T-cell (primary cell): Measurements from ENCODE around the gene TBC1D4. TPM values are rescaled to one million over a fixed set of nuclear protein-coding genes. Genes with fewer than 3 reads are reported as not detected.

Experiments used
- ATAC-seq, 4 experiments: fragments of 200-7000 bp in 3 of 4; fragments of 150-1000 bp in 1 of 4; cut with Tn5 transposase; replicated peaks in 1 of 4; 1 replicate in 3 of 4; 2 replicates in 1 of 4; pipeline ENCODE4 v1.10.0; 2021; ENCODE audit warnings: moderate library complexity in 3 of 4, mild to moderate bottlenecking in 2 of 4, moderate number of reproducible peaks in 1 of 4
- CTCF ChIA-PET, 2 donors: fragments of 300-600 bp; sonication (Branson Sonifier 250); formaldehyde crosslinking; loops; one replicate each; lab custom pipeline; 2022; ENCODE audit warnings: antibody characterized with exemption in 2 of 2; lab: Charles Lee
- POLR2A ChIA-PET, 2 donors: fragments of 300-600 bp; sonication (Branson Sonifier 250); formaldehyde crosslinking; loops; one replicate each; lab custom pipeline; 2022; ENCODE audit warnings: antibody characterized with exemption in 2 of 2; lab: Charles Lee
- DNase-seq, 35 experiments: peaks; one replicate each; pipeline versions ENCODE4 v3.0.0 to v3.0.0-alpha.2; 2013 to 2023
- H3K27ac ChIP-seq: one replicate; pipeline ENCODE4 v1.5.1; 2013; ENCODE audit warnings: low read length
- H3K27me3 ChIP-seq, 2 experiments: replicated peaks in 1 of 2; 1 replicate in 1 of 2; 2 replicates in 1 of 2; pipeline versions ENCODE4 v1.6.1 to v1.7.0; 2013; ENCODE audit warnings: low read length in 1 of 2, mixed read lengths in 1 of 2; ENCODE audit not compliant: control insufficient read depth in 2 of 2, insufficient read depth in 2 of 2; ENCODE audit errors: extremely low read depth in 1 of 2
- H3K36me3 ChIP-seq, 2 donors: 1 replicate in 1 of 2; 2 replicates in 1 of 2; pipeline versions ENCODE4 v1.6.1 to v1.7.0; 2013; ENCODE audit warnings: low read length in 1 of 2; ENCODE audit not compliant: control insufficient read depth in 2 of 2, insufficient read depth in 1 of 2; ENCODE audit errors: extremely low read depth in 1 of 2
- H3K4me1 ChIP-seq, 2 experiments: 1 replicate in 1 of 2; 2 replicates in 1 of 2; pipeline versions ENCODE4 v1.6.1 to v1.7.0; 2013; ENCODE audit warnings: low read length in 2 of 2, mixed read lengths in 1 of 2; ENCODE audit not compliant: insufficient read depth in 2 of 2, control insufficient read depth in 1 of 2; ENCODE audit errors: extremely low read depth in 1 of 2
- H3K4me3 ChIP-seq, 2 donors: 1 replicate in 1 of 2; 2 replicates in 1 of 2; pipeline versions ENCODE4 v1.5.1 to v1.7.0; 2013; ENCODE audit warnings: mild to moderate bottlenecking in 2 of 2, low read length in 1 of 2, moderate library complexity in 1 of 2; ENCODE audit not compliant: control insufficient read depth in 1 of 2; ENCODE audit errors: extremely low read depth in 1 of 2
- H3K9me3 ChIP-seq: 2 replicates; pipeline ENCODE4 v1.7.0; 2013
- H3K27ac Mint-ChIP-seq, 2 donors: one replicate each; pipeline ENCODE4 v1.8.0; 2020 to 2021; ENCODE audit warnings: mild to moderate bottlenecking in 2 of 2, mixed read lengths in 2 of 2
- H3K27me3 Mint-ChIP-seq, 2 donors: one replicate each; pipeline ENCODE4 v1.8.0; 2021 to 2022; ENCODE audit warnings: mixed read lengths in 2 of 2
- H3K36me3 Mint-ChIP-seq: one replicate; pipeline ENCODE4 v1.8.0; 2021; ENCODE audit warnings: mixed read lengths
- H3K4me1 Mint-ChIP-seq, 3 donors: one replicate each; pipeline ENCODE4 v1.8.0; 2020 to 2022; ENCODE audit warnings: mixed read lengths in 3 of 3, mild to moderate bottlenecking in 1 of 3
- H3K4me3 Mint-ChIP-seq, 3 donors: one replicate each; pipeline ENCODE4 v1.8.0; 2020 to 2022; ENCODE audit warnings: mild to moderate bottlenecking in 3 of 3, mixed read lengths in 3 of 3, moderate library complexity in 3 of 3
- H3K9me3 Mint-ChIP-seq, 3 donors: one replicate each; pipeline ENCODE4 v1.8.0; 2020 to 2022; ENCODE audit warnings: mixed read lengths in 3 of 3
- WGBS: methylation state at CpG from one replicate; pipeline ENCODE4 v1.1.5; 2013; ENCODE audit warnings: missing lambda C conversion rate; ENCODE audit not compliant: insufficient coverage; 5-methylcytosine and 5-hydroxymethylcytosine counted together
- total RNA-seq, 35 experiments: library from RNA in 6 of 35; stranded (reverse) in 6 of 35; fragments of 120-200 nt in 1 of 35; gene quantifications; one replicate each; pipeline versions ENCODE4 v1.2.1 to v1.2.4 and lab custom pipeline; 2013 to 2026

Gene TBC1D4
- total RNA-seq, 5 donors from 2014 or later (not counting 1 experiment from before 2014, with no cell fraction given), result 45.7 to 67.9 (median 56.8) TPM

DNA sequence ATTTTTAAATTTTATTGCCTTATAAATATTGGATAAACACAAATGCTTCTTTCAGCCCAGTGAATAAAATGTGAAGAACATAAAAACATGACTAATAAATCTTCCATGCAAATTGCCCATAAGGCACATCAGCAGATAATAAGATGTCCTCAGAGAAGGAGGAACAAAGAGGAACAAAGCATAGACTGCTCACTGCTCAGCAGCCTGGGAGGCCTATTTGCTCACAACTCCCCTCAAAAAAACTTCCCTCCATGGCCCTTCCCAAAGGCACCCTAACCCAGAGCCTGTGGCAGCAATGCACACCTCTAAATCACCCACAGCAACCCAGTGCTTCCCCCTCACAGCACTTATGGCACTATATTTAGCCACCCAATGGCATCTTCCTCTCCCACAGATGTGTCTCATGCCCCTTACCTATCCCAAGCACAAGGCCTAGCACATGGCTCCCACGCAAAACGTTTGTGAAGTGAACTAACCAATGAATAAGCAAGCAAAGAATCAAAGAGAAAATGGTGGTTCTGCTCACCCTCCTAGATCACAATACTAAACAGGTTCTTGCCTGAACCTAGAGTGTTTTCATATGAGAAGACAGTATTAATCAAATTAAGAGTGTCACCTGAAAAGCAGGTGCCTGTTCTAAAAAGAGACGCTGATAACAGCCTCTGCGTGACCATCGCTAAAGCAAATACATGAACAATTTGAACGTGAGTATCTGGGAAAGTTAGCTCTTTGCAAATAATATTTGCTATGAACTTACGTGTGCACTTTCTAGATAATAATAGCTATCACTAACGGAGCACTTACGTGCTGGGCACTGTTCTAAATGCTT lies 96.9 kb downstream of the TBC1D4 start:
- H3K4me1 ChIP-seq, result no peaks in the 10 kb centered on the region
- no peak overlapping the region for H3K4me3 ChIP-seq
- whole genome bisulfite sequencing, result 87% methylated on average over 3 of the region's 9 CpGs
- POLR2A ChIA-PET, result interaction anchor here (0.7 to 0.8 kb wide), 2 partner anchors 60 to 386 kb away, joined by 3 to 4 read pairs; no protein-coding TSS in a partner anchor
- Mint-ChIP-seq H3K9me3 (no peaks in the 10 kb centered on the region), H3K27me3 (no peaks in the 10 kb centered on the region), H3K27ac (no peak overlapping the region), H3K4me1 (peaks cover 0 to 3% (median 0%) of the 10 kb centered on the region in 3 donors), H3K4me3 (no peak overlapping the region), H3K36me3 (no peaks in the 10 kb centered on the region)
- DNase-seq (no peak), ATAC-seq (no peak)
- no peak overlapping the region for H3K27ac ChIP-seq
- no peaks in the 10 kb centered on the region for H3K27me3 ChIP-seq
- H3K9me3 ChIP-seq, result no peaks in the 10 kb centered on the region
- no peaks in the 10 kb centered on the region for H3K36me3 ChIP-seq
- CTCF ChIA-PET, result no interaction called here

DNA sequence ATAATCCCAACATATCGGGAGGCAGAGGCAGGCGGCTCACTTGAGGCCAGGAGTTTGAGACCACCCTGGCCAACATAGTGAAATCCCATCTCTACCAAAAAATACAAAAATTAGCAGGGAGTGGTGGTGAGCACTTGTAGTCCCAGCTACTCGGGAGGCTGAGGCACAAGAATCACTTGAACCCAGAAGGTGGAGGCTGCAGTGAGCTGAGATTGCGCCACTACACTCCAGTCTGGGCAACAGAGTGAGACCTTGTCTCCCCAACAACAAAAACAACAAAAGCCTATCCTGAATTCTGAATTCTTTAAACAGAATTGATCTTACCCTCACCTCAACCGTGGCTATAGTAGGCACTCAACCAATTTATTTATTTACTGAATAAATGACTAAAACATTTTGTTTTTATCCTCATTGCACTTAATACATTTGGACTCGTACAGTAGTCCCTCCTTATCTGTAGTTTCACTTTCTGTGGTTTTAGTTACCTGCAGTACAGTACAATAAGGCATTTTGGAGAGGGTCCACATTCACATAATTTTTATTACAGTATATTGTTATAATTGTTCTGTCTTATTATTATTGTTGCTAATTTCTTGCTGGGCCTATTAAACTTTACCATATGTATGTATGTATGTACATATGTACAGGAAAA lies 98.8 kb downstream of the TBC1D4 start:
- no peaks in the 10 kb centered on the region for H3K9me3 Mint-ChIP-seq
- no peaks in the 10 kb centered on the region for H3K4me1 ChIP-seq
- H3K9me3 ChIP-seq, result no peaks in the 10 kb centered on the region
- no peaks in the 10 kb centered on the region for H3K36me3 Mint-ChIP-seq
- H3K27me3 Mint-ChIP-seq, result no peaks in the 10 kb centered on the region
- no peaks in the 10 kb centered on the region for H3K36me3 ChIP-seq
- H3K4me3 Mint-ChIP-seq, result no peak overlapping the region
- no peak overlapping the region for H3K27ac ChIP-seq
- CTCF ChIA-PET, result no interaction called here
- ATAC-seq (no peak), DNase-seq (no peak)
- POLR2A ChIA-PET, result no interaction called here
- no peaks in the 10 kb centered on the region for H3K27me3 ChIP-seq
- H3K4me1 Mint-ChIP-seq, result peaks cover 0 to 3% (median 0%) of the 10 kb centered on the region in 3 donors
- WGBS, result no CpG with 5 or more reads among the region's 6 CpGs
- H3K4me3 ChIP-seq, result no peak overlapping the region
- no peak overlapping the region for H3K27ac Mint-ChIP-seq

DNA sequence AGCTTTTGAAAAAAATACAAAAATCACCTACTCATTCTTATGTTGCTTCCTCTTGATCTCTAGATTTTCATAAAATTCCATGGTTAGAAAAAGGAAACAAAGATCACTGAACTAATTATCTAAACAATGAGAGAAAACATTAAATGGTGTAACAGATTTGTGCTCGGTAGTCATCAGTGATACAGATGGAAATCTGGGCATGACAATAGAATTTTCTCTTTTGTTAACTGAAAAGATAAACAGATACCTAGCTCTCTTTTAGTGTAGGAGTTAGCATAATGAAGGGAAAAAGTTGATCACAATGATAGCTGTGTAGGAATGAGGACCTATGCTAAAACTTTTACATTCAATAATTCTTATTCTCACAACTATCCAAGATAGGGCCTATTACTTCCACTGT lies 103.7 kb downstream of the TBC1D4 start:
- DNase-seq (no peak), ATAC-seq (no peak)
- Mint-ChIP-seq H3K4me3 (no peak overlapping the region), H3K9me3 (no peaks in the 10 kb centered on the region), H3K27ac (no peak overlapping the region), H3K27me3 (peaks cover 0 to 3% of the 10 kb centered on the region in 2 donors), H3K4me1 (no peaks in the 10 kb centered on the region), H3K36me3 (no peaks in the 10 kb centered on the region)
- no peaks in the 10 kb centered on the region for H3K4me1 ChIP-seq
- no peaks in the 10 kb centered on the region for H3K9me3 ChIP-seq
- no peak overlapping the region for H3K27ac ChIP-seq
- H3K36me3 ChIP-seq, result no peaks in the 10 kb centered on the region
- no peaks in the 10 kb centered on the region for H3K27me3 ChIP-seq
- ChIA-PET CTCF (interaction anchor here in 1 of 2 donors (0.7 to 1.0 kb wide), 2 partner anchors 10 to 20 kb away, joined by 3 to 4 read pairs; no protein-coding TSS in a partner anchor), POLR2A (no interaction called here)
- WGBS, result no CpG with 5 or more reads among the region's 1 CpG
- no peak overlapping the region for H3K4me3 ChIP-seq

- POLR2A ChIA-PET, result no interaction called here
These were observed 105.1 kb downstream of the TBC1D4 start for GRCh38 chr13:75376792-75377402.

DNA sequence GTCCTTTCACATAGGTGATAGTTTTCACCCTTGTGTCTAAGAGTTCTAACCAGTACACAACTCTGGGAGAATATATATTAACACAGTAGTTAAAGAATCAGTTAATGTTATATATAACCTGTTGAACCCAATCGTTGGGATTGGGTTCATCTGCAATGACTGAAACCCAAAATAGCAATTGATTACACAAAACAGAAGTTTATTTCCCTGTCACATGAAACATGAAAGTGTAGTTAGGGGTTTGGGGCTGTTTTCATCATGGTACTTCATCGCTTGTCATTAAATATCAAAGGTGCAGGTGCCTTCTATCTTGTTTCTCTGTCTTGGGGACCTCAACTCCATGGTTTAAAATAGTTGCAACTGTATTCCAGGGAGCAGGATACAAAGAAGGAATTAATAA lies 106.6 kb downstream of the TBC1D4 start:
- Mint-ChIP-seq H3K36me3 (no peaks in the 10 kb centered on the region), H3K4me3 (no peak overlapping the region), H3K9me3 (no peaks in the 10 kb centered on the region), H3K4me1 (no peaks in the 10 kb centered on the region), H3K27ac (no peak overlapping the region), H3K27me3 (peaks cover 0 to 3% of the 10 kb centered on the region in 2 donors)
- no peaks in the 10 kb centered on the region for H3K9me3 ChIP-seq
- H3K27me3 ChIP-seq, result no peaks in the 10 kb centered on the region
- no CpG with 5 or more reads among the region's 2 CpGs for WGBS
- no peak overlapping the region for H3K27ac ChIP-seq
- H3K4me1 ChIP-seq, result no peaks in the 10 kb centered on the region
- POLR2A ChIA-PET, result no interaction called here
- no peak for DNase-seq
- no peak overlapping the region for H3K4me3 ChIP-seq
- no peak for ATAC-seq
- no peaks in the 10 kb centered on the region for H3K36me3 ChIP-seq
- CTCF ChIA-PET, result interaction anchor here (0.6 to 0.9 kb wide), 4 partner anchors 49 to 1805 kb away, joined by 3 to 14 read pairs (median 4); no protein-coding TSS in a partner anchor

More at GRCh38 chr13:75376792-75377402, 105.1 kb downstream of the TBC1D4 start:
- H3K4me3 ChIP-seq, result no peak overlapping the region
- CTCF ChIA-PET, result interaction anchor here (0.6 to 1.6 kb wide), 4 partner anchors 9 to 309 kb away, joined by 3 to 6 read pairs (median 3); no protein-coding TSS in a partner anchor
- WGBS, result 85% methylated on average over 5 of the region's 6 CpGs
- Mint-ChIP-seq H3K4me1 (no peaks in the 10 kb centered on the region), H3K27me3 (peaks cover 0 to 3% of the 10 kb centered on the region in 2 donors), H3K9me3 (no peaks in the 10 kb centered on the region), H3K36me3 (no peaks in the 10 kb centered on the region), H3K4me3 (no peak overlapping the region), H3K27ac (no peak overlapping the region)
- DNase-seq, result no peak
- H3K27me3 ChIP-seq, result no peaks in the 10 kb centered on the region
- H3K27ac ChIP-seq, result no peak overlapping the region
- no peaks in the 10 kb centered on the region for H3K36me3 ChIP-seq
- no peak for ATAC-seq
- H3K4me1 ChIP-seq, result no peaks in the 10 kb centered on the region
- H3K9me3 ChIP-seq, result no peaks in the 10 kb centered on the region

GRCh38 chr13:75373988-75374387 lies 108.0 kb downstream of the TBC1D4 start:
- H3K36me3 ChIP-seq, result no peaks in the 10 kb centered on the region
- no peaks in the 10 kb centered on the region for H3K36me3 Mint-ChIP-seq
- peaks cover 0 to 3% of the 10 kb centered on the region in 2 donors for H3K27me3 Mint-ChIP-seq
- no peaks in the 10 kb centered on the region for H3K4me1 Mint-ChIP-seq
- no peaks in the 10 kb centered on the region for H3K4me1 ChIP-seq
- H3K27ac Mint-ChIP-seq, result no peak overlapping the region
- no peak overlapping the region for H3K4me3 Mint-ChIP-seq
- H3K9me3 ChIP-seq, result no peaks in the 10 kb centered on the region
- H3K4me3 ChIP-seq, result no peak overlapping the region
- no peak overlapping the region for H3K27ac ChIP-seq
- WGBS, result 93% methylated on average over 4 of the region's 5 CpGs
- no peaks in the 10 kb centered on the region for H3K27me3 ChIP-seq
- DNase-seq, result no peak
- ChIA-PET POLR2A (no interaction called here), CTCF (interaction anchor here in 1 of 2 donors (0.5 kb wide), 1 partner anchor 17 kb away, joined by 4 read pairs; no protein-coding TSS in a partner anchor)
- ATAC-seq, result no peak
- H3K9me3 Mint-ChIP-seq, result no peaks in the 10 kb centered on the region
